WERI-Rb-1 (cell line): ENCODE data around the gene FCER2.

Source experiments
- DNase-seq: peaks from one replicate; pipeline ENCODE4 v3.0.0-alpha.2; 2020
- H3K27ac ChIP-seq: fragments of 250-450 bp; sonication (Bioruptor Pico); 2 replicates; pipeline ENCODE4 v1.5.1; 2020; ENCODE audit warnings: mild to moderate bottlenecking, moderate library complexity
- H3K27me3 ChIP-seq: fragments of 250-450 bp; sonication (Bioruptor Pico); 2 replicates; pipeline ENCODE4 v1.5.1; 2021; ENCODE audit warnings: mild to moderate bottlenecking, low read depth, moderate library complexity; ENCODE audit not compliant: insufficient read depth, severe bottlenecking
- H3K36me3 ChIP-seq: fragments of 250-450 bp; sonication (Bioruptor Pico); 2 replicates; pipeline ENCODE4 v1.5.1; 2020; ENCODE audit warnings: mild to moderate bottlenecking, moderate library complexity
- H3K4me3 ChIP-seq: 2 replicates; pipeline ENCODE4 v1.5.1; 2011; ENCODE audit warnings: low read depth, mild to moderate bottlenecking, control low read depth, low read length
- H3K9me3 ChIP-seq: fragments of 250-450 bp; sonication (Bioruptor Pico); 2 replicates; pipeline ENCODE4 v1.5.1; 2021; ENCODE audit warnings: mild to moderate bottlenecking, moderate library complexity; ENCODE audit not compliant: severe bottlenecking
- TF ChIP-seq, protein P1 (sequence below): IDR thresholded peaks from 2 replicates; pipeline ENCODE4 v1.5.1; 2011; ENCODE audit warnings: low read depth, mild to moderate bottlenecking, control low read depth, inconsistent platforms, low read length

The FCER2 gene

DNA sequence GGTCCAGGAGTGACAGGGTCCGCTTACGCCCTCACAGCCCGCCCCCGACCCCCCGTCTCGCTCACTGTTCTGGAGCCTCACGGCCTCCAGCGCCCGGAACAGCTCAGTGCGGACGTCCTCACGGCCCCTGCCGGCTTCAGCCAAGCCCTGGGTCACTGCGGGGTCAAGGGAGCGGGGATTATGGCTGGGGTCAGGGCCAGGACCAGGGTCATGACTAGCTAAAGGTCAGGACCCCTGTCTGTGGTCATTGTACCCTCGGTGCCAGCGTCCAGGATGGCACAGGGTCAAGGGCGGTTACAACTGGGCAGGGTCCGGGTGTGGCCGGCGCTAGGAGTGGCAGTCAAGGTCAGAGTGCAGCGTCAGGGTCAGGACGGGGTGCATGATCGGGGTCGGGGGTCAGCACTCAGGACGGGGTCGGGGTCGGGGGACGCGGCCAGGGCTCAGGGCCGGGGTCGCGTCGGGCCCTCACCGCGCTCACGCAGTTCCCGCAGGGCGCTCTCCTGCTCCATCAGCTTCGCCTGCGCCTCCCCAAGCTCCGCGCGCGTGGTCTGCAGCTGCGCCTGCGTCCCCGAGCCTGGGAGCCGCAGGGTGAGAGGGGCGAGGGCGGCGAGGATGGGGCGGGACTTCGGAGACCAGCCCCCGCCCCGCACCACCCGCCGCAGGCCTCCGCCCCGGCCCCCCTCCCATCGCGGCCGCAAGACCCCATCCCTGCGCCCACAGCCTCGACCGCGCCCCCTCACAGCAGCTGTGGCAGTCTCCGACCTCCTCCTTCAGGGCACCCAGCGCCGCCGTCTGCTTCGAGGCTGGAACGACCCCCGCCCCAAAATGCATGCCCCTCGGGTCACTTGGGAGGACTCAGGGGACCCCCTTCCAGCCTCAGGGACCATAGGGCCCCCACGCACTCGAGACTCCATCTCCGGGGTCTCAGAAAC lies 28.6 kb upstream of the FCER2 start:
- no peak overlapping the region for H3K4me3 ChIP-seq
- no peak for DNase-seq
- no peak overlapping the region for H3K27ac ChIP-seq
- TF ChIP-seq, protein P1, sequence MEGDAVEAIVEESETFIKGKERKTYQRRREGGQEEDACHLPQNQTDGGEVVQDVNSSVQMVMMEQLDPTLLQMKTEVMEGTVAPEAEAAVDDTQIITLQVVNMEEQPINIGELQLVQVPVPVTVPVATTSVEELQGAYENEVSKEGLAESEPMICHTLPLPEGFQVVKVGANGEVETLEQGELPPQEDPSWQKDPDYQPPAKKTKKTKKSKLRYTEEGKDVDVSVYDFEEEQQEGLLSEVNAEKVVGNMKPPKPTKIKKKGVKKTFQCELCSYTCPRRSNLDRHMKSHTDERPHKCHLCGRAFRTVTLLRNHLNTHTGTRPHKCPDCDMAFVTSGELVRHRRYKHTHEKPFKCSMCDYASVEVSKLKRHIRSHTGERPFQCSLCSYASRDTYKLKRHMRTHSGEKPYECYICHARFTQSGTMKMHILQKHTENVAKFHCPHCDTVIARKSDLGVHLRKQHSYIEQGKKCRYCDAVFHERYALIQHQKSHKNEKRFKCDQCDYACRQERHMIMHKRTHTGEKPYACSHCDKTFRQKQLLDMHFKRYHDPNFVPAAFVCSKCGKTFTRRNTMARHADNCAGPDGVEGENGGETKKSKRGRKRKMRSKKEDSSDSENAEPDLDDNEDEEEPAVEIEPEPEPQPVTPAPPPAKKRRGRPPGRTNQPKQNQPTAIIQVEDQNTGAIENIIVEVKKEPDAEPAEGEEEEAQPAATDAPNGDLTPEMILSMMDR: no peak
- no peaks in the 10 kb centered on the region for H3K36me3 ChIP-seq
- H3K9me3 ChIP-seq: no peaks in the 10 kb centered on the region
- no peaks in the 10 kb centered on the region for H3K27me3 ChIP-seq

DNA sequence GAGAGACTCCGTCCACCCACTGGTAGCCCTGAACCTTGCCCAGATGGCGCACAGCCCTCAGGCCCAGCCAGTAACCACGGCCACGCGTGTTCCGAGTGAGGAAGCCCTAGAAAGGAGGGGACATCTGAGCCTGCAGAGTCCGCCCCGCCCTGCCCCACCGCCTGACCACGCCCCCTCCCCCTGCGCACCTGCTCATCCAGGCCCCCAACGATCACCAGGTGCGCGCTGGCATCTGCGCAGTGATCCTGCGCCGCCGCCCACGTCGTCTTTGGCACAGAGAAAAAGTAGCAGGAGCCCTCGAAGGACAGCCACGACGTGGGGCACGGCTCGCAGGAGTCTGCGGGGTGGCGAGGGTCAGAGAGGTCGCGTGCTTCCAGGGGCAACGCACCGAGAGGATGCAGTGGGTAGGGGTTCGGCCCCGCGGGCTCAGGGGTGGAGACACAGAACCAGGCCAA lies 27.9 kb upstream of the FCER2 start:
- Histone ChIP-seq H3K4me3 (no peak overlapping the region), H3K9me3 (no peaks in the 10 kb centered on the region), H3K36me3 (no peaks in the 10 kb centered on the region), H3K27me3 (no peaks in the 10 kb centered on the region), H3K27ac (no peak overlapping the region)
- DNase-seq: no peak
- TF ChIP-seq, protein P1: no peak

DNA sequence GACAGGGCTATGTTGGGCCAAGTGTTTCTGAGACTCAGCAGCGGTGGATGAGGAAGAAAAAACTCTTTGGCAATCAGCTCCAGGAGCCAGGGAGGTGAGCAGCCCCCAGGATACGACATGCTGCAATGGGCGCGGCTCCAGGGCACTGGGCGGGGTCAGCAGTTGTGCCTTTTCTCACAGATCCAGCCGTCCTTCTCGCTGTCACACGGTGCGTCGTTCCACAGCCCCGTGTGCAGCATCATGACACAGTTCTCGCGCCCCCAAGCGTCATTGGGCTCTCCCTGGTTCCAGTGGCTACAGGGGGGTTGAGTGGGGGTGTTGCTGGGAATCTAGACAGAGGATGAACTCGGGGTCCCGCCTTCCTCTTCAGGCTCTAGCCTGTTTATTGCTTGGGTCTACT lies 27.3 kb upstream of the FCER2 start:
- no peak for DNase-seq
- Histone ChIP-seq H3K27ac (no peak overlapping the region), H3K4me3 (no peak overlapping the region), H3K36me3 (no peaks in the 10 kb centered on the region), H3K9me3 (no peaks in the 10 kb centered on the region), H3K27me3 (no peaks in the 10 kb centered on the region)
- TF ChIP-seq, protein P1: no peak

DNA sequence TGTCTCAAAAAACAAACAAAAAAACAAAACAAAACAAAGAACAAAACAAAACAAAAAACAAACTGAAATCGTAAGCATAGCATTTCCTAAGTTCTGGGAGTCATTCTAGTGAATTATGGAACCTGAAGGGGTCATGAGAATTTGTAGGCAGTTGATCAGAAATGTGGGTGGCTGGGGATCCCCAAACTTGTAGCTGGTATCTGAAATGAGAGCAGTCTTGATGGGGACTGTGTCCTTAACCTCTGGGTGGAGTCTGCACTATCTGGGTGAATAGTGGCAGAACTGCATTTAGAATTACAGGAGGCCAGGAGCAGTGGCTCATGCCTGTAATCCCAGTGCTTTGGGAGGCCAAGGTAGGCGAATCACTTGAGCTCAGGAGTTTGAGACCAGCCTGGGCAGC lies 23.9 kb upstream of the FCER2 start:
- TF ChIP-seq, protein P1: no peak

DNA sequence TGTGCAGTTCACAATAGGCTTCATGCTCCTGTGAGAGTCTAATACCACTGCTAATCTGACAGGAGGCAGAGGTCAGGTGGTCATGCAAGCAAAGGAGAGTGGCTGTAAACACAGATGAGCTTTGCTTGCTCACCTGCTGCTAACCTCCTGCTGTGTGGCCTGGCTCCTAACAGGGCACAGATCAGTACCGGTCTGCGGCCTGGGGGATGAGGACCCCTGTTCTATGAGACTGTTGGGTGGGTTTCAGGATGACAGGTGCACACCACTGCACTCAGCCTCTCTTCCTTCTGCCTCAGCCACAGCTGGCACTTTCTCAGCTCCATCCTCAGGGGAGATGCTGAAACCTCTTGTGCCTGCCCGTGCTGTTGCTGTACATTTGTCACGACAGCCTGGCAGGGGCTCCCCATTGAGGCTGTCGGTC lies 20.3 kb upstream of the FCER2 start:
- H3K9me3 ChIP-seq: no peaks in the 10 kb centered on the region
- peak; percentile 83 for DNase-seq
- H3K4me3 ChIP-seq: no peak overlapping the region
- TF ChIP-seq, protein P1: no peak
- no peaks in the 10 kb centered on the region for H3K27me3 ChIP-seq
- H3K36me3 ChIP-seq: no peaks in the 10 kb centered on the region
- peak overlapping the region; percentile 73 for H3K27ac ChIP-seq

More for the DNA sequence above, 23.9 kb upstream of the FCER2 start:
- no peaks in the 10 kb centered on the region for H3K27me3 ChIP-seq
- H3K36me3 ChIP-seq: no peaks in the 10 kb centered on the region
- no peaks in the 10 kb centered on the region for H3K9me3 ChIP-seq
- H3K4me3 ChIP-seq: no peak overlapping the region
- no peak overlapping the region for H3K27ac ChIP-seq
- no peak for DNase-seq
